ENCODE data around the gene LRRC49.
"Not testable (repeated sequence)": the region's sequence is repeated elsewhere in the genome, so short reads cannot be mapped to it uniquely, and the experiment has no call there.

Gene LRRC49

DNA sequence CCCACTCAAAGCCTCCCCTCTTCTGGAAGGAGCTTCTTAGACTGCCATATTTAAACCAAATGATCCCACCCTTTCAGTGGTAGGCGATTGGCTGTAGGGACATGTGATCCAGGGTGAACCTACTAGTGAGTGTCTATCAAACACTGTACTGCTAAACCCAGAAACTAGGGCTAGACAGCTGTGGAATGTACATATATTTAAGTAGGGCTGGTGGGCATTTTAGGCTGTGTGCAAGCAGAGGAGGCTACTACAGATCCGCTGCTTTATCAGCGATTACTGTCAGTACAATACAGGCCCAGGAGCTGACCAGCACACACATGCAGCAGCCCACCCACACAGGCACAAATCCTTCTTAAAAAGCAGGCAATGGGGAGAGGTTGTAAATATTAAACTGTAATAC lies 23.3 kb upstream of the LRRC49 start:
- DNase-seq: no peak

DNA sequence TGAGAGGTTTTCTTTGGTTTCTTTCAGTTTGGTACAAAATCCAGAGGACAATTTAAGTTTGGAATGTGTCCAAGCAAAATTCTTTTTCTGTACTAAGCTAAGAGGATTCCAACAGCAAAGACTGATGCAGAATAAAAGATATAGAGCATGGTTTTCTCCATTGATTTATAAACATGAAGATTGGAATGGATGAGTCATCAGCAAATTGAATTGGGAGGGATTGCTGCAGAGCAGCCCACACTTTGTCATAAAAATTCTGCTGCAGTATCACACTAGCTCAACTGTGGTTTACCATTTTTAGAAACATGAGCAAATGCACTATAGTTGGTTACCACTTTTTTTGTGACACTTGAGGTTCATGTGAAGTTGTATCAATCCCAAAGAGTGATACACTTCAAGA lies 22.6 kb upstream of the LRRC49 start:
- no peak for DNase-seq

DNA sequence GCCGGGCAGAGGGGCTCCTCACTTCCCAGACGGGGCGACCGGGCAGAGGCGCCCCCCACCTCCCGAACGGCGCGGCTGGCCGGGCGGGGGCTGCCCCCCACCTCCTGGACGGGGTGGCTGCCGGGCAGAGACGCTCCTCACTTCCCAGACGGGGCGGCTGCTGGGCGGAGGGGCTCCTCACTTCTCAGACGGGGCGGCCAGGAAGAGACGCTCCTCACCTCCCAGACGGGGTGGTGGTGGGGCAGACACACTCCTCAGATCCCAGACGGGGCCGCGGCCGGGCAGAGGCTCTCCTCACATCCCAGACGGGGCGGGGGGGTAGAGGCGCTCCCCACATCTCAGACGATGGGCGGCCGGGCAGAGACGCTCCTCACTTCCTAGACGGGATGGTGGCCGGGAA lies 21.1 kb upstream of the LRRC49 start:
- DNase-seq: not testable (repeated sequence)

DNA sequence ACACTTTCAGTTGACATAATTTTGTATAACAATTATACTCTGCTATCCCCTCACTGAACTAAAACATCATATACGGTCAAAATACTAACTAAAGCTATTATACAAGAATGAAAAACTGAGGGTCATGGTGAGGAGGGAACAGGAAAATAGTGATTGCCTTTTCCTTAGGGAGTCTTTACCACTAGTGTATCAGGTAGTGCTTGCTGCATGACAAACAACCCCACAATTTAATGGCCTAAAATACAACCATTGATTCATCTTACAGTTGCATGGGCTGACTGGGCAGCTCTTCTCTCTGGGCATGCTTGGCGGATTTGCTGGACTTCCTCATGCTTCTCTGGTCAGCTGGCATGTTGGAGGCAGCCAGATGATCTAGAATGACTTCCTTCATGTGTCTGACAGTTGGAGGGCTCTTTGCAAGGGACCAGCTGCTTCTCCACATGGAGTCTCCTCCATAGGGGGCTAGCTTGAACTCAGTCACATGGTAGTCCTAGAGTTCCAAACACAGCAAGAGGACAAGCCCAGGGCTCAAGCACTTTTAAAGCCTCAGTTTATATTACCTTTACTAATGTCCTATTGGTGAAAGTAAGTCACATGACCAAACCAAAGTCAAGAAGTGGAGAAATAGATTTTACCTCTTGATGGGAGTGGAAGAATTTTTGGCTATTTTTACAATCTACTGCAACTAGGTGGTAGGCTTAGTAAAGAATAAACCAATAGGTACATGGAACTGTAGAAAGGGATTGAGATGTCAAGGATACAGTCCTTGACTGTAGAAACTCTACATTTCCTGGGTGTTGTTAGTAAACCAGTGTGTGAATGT lies 19.2 kb upstream of the LRRC49 start:
- DNase-seq: no peak

DNA sequence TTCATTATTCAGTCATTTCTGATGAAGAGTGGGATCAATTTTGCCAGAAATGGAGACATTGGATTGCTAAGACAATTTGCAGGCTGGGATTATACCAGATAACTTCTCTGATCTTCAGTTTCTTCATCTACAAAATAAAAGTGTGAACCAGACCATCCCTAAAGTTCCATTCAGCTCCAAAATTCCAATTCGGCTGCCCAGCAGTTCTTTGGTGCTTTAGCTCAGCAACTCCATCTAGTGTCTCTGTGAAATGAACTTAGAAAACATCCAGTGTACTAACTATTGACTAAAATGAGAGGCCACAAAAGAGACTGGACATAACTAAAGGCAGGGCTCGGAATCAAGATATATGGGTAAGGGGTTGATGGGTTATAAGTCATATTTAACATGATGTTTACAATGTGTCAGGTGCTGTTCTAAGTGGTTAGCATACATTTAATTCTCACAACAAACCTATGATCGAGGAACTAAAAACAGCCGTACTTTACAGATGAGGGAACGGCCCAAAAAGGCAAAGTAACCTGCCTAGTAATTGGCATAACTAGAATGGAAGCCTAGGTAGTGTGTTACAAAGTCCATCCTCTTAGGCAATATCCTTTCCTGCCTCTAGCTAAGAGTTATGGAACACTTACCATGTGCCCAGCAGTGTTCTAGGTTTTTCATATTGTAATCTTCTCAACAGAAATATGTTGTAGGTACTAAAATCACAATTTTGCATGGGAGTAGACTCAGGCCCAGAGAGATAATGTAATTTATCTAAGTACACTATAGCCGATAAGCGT lies 17.4 kb upstream of the LRRC49 start:
- no peak for DNase-seq

DNA sequence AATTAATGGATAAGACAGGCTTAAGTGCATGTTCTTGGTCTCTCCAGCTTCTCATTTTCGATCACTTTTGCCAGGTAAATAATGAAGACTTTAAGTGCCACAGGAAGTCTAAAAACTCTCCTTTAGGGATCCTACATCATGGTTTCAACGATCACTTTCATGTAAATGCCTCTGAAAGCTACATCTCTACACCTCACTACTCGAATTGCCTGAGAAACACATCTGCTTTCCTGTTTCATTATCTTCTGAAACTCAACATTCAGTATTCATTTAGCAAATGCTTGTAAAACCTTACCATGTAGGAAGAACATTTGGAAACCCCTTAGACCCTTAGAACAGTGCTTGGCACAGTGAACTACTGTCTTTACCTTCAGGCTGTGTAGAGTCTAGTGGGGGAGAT lies 16.6 kb upstream of the LRRC49 start:
- DNase-seq: no peak

DNA sequence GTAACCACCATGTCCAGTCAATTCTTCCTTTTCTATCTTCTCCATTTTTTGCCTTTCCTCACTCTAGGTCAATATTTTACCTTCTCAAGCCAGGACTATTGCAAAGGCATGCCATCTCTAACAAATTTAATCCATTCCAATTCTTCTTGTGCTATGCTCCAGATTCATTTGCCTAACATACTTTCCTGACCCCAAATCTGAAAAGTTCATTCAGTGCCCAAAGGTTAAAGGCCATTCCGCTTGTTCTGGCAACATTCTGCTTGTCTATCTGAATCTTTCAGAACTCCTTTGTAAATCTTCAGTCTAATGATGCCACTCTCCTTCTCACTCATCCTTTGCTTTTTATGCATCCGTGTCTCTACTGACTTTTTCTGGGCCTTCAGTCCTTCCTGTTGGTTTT lies 15.9 kb upstream of the LRRC49 start:
- no peak for DNase-seq

DNA sequence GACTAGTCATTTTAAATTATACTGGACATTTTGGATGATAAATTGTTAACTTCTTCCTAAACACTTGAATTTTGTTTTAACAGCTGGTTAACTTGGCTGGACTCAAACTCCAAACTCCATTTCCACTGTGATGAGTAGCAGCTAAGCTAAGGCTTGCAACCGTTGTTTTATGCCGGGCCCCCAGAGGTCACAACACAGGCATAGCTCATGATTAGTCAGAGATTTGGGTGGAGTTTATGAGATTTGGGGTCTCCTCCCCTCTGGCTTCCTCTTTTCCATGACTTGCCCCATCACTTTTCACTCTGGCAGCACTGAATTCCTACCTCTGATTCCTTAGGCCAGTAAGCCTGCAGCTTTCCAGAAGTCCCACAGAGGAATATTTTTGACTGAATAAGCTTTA lies 13.2 kb upstream of the LRRC49 start:
- DNase-seq: no peak

DNA sequence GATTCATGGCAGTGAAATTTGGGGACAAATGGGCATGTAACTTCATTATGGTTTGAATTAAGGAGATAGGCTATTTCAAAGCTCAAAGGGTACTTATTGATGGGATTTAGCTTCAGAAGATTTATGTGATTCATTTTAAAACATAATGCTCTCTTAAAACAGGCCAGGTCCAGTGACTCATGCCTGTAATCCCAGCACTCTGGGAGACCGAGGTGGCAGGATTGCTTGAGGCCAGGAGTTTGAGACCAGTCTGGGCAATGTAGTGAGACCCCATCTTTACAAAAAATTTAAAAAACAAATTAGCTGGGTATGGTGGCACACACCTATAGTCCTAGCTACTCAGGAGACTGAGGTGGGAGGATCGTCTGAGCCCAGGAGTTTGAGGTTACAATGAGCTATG lies 11.8 kb upstream of the LRRC49 start:
- DNase-seq: no peak

DNA sequence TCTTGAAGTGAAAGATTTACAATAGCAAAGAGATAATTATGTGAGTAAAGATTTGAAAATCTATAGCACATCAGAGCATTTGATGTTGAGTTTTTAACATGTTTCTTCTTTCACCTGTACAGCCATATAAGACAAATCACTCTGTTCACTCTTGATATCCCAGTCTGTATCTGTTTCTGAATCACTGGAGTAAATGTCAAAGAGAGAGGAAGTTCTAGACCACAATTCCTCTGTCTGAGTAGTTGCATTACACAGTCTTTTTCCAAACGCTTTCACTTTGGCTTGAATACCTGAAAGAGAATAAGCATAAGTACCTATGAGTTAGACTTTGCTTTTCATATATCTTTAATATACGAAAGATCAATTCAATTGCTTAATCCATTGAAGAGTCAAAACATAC lies 10.3 kb upstream of the LRRC49 start:
- no peak for DNase-seq

DNA sequence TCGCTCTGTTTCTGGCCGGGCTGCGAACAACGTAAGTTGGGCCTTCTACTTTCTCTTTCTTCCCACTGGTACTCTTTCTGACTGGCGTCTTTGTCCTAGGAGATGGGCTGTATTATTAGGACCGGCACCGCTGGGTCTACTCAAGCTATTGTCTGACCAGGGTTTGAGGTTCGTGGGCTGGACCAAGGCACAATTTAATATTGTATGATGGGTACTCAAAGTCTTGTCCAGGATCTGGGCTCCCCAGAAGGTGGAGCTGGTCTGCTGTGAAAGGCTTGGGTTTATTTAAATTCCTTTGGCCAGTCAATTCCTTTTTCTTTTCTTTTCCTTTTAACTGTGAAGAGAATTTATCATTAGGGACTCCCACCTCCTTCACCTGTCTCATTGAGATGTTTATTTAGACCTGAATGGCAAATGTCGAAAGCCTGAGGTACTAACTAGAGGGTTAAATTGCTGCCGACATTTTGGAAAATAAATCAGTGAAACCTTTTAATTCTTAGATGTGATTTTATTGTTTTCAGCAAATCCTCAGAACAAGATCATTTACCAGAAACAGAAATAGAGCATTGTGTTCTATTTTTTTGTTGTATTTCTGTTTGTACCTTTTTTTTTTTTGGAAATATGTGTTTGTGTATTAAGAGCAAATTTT lies 410 bp downstream of the LRRC49 start:
- peak; percentile 51 for DNase-seq

DNA sequence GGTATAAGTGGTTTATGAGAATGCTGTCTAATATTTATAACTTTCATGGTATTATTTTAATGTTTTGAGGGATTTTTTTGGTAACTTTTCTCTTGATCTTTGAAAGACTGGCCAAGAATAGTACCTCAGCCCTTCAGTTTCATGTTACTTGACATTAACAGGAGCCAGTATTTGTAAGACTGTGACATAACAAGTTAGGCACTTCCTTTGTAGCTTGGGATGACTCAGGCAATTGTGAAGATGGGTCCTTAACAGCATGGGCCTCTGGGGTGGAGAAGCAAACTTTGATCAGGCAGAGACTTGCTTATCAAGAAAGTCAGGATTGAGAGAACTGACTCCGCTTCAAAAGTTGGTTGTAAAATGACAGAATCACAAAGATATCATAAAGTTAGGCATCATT lies 9.5 kb downstream of the LRRC49 start:
- DNase-seq: no peak

DNA sequence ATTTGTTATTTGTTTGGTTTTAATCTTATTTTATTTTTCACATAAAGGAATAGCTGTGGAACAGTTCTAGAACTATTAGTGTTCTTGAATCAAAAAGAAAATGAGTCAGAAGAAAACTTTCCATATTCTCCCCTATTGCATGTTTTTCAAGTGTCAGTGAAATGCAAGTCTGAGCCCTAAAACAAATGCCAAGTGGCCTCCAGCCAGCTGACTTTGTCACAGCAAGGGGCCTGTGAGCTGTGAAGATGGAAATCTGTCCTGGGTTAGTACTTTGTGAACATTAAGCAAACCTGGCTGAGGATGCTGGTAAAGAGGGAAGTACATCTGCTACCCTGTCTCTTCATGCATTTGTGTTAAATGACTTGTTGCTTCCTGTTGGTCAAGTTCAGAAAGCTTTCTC lies 14.2 kb downstream of the LRRC49 start:
- no peak for DNase-seq

DNA sequence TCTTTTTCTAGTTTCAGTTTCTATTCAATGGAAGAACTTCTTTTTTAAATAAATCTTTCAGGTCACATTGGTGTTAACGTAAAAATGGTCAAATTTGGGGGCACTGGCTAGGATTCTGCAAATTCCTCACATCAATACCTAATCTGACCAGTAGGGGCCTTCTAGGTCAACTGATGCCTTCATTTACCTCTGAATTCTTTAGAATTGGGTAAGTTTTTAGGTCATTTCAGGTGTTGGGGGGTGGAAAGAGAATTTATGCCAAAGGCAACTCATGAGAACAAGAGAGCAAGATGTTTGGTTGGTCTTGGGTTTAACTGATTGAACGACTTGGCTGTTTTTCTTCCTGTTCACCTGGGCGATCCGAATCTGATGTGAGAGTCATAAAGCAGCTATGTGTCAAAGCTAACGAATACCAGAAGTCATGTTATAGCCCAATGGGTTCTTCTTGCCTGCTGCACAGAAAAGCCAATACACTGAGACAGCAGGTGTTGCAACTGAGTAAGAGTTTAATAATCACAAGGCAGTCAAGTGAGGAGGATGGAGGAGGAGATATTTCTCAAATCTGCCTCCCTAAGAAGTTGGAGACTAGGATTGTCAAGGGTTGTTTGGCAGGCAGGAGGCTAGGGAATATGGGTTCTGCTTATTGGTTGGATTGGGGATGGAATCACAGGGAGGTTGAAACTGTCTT lies 15.3 kb downstream of the LRRC49 start:
- DNase-seq: no peak

DNA sequence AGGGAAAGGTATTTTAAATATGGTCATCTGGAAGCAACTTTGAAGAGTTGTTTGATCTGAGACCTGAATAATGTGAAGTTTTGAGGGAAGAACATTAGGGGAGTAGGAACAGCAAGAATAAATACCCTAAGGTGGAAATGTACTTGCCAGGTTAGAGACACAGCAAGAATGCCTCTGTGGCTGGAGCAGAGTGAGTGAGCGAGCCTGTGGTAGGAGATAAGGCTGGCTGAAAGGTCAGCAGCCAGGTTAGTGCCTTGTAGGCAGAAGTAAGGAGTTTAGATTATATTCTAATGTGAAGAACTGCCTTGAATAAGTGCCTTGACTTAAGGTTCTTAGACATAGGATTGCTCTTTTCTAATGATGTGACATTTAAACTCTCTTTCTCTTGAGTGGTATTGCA lies 18.3 kb downstream of the LRRC49 start:
- DNase-seq: no peak

DNA sequence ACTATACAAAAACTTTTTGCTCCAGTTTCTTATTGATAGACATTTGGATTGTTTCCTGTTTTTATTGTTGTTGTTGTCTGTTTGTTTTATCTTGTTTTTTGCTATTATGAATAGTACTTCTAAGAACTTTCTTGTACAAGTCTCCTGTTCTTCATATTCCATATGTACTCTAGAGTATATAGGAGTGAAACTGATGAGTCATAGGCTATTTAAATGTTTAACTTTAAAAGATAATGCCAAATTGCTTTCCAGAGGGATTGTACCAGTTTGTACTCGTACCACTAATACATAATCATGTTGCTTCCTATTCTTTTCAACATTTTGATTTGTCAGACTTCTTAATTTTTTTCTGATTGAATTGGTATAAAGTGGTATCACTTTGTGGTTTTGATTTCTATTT lies 19.6 kb downstream of the LRRC49 start:
- no peak for DNase-seq

DNA sequence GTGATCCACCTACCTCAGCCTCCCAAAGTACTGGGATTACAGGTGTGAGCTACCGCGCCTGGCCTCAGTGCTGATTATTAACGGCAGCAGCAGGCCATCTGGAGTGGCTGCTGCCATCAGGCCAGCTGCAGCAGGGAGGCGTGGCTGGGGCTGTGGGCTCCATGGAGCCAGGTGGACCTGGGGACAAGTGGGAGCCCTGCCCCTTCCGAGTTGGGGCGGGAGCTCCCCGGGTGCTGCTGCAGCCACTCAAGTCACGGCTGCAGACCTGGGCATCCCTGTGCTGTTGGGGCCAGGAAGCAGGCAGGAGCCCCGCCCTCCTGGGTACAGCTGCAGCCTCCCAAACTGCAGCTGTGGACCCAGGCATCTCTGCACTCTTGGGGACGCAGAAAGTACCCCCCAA lies 23.9 kb downstream of the LRRC49 start:
- DNase-seq: no peak

DNA sequence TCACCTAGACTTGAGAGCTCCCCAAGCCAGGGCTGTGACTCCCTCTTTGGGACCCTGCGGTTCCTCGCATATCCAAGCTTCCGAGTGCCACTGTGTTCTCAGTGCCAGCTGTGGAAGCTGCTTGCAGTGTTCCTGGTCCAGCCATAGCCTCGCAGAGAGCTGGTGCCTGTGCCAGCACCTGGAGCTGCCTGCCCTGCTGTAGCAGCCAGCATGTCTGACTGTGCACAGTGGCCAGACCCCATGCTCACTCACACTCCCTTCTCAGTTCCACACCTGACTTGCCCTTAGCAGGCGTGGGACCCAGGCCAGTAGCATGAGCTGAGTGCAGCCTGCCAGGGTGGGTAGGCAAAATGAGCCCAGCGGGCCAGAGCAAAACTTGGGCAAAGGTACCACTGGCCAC lies 25.3 kb downstream of the LRRC49 start:
- no peak for DNase-seq

DNA sequence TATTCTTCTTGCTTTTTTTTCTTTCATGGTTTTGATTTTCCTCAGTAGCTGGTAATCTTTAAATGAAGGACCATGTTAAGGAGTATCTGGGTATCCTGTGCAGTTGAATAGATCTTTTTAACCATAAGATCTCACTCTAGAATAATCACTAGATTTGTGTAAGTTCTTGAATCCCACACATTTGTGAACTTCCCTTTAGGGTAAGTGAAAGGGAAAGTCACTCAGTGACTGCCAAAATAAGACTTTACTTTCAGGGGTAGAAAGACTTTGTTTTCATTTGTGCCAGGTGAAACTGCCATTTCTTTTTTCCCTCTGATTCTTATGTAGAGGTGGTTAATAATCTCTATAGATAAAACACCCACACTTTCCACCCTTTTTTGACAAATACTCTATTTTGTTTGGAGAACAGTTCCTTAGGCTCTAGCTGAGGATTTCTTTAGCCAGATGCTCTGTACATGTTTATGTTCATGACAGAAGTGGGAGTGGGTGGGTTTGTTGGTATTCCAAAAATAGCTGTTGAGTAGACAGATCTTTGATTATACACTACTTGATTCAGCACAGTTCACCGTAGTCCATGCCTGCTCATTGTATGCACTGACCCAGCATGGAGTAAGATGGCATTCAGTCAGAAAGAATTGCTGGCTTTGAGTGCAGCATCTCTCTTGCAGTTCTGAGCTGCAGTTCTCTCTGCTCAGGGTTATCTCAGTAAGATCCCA lies 28.5 kb downstream of the LRRC49 start:
- DNase-seq: no peak

DNA sequence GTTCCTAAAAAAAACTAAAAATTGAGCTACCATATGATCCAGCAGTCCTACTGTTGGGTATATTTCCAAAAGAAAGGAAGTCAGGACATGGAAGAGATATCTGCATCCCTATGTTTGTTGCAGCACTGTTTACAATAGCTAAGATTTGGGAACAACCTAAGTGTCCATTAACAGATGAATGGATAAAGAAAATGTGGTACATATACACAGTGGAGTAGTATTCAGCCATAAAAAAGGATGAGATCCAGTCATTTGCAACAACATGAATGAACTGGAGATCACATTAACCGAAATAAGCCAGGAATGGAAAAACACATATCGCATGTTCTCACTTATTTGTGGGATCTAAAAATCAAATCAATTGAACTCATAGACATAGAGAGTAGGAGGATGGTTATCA lies 29.5 kb downstream of the LRRC49 start:
- no peak for DNase-seq

DNA sequence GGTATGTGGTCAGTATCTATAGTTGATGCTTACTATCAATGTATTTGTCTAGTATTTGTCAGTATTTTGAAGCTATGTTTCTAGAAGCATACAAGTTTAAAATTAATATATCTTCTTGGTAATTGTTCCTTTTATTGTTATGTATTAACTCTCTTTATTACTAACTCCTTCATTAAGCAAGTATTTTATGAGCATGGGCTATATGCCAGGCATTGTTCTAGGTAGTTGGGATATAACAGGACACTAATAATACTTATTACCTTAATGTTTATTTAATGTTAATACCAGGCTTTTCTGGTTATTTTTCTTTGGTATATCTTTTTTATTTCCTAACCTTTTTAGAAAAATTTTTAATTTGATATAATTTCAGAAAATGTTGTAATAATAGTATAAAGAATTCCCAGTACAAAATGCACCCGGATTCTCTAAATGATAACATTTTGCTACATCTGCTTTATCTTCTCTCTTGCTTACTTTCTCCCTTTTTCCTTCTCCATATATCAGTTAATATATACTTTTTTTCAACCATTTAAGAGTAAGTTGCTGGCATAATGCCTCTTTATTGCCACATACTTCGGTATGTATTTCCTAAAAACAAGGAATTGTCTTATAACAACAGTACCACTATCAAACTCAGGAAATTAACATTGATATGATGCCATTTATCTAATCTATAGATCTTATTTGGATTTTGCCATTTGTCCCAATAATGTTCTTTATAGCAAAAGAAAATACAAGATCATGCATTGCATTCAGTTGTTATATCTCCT lies 30.9 kb downstream of the LRRC49 start:
- DNase-seq: no peak

DNA sequence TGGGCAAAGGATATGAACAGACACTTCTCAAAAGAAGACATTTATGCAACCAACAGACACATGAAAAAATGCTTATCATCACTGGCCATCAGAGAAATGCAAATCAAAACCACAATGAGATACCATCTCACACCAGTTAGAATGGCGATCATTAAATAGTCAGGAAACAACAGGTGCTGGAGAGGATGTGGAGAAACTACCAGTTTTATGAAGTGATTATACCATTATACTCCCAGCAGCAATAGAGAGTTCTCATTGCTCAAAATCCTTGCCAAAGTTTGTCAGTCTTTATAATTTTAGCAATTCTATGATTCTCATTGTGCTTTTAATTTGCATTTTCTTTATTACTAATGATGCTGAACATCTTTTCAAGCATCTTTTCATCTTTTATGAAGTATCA lies 34.3 kb downstream of the LRRC49 start:
- not testable (repeated sequence) for DNase-seq

Data from DMS79 treated with DMSO at 0.1 percent for 48 hours (cell line).